IMR-90 (cell line): ENCODE results near the gene MEIS2. TPM values are rescaled to one million over a fixed set of nuclear protein-coding genes. Genes with fewer than 3 reads are reported as not detected.

Experiments used
- ATAC-seq: fragments of 200-7000 bp; cut with Tn5 transposase; 2 replicates; pipeline ENCODE4 v1.9.1; 2020; ENCODE audit warnings: low read depth, mild to moderate bottlenecking, moderate library complexity
- BruUV-seq: library from RNA; stranded (reverse); fragments of 400-500 nt; replicated peaks from 2 replicates; lab custom pipeline; 2021; lab: Mats Ljungman, UMichigan
- CTCF ChIA-PET: fragments of 300-600 bp; formaldehyde crosslinking; extraction: SDS; loops from one replicate; lab custom pipeline; 2021; ENCODE audit warnings: antibody characterized with exemption; lab: Yijun Ruan, JAX
- POLR2A ChIA-PET: fragments of 300-600 bp; sonication (Branson Sonifier 250); formaldehyde crosslinking; loops from one replicate; lab custom pipeline; 2022; ENCODE audit warnings: antibody characterized with exemption; ENCODE audit not compliant: unreplicated experiment; lab: Charles Lee
- DNase-seq: peaks from one replicate; pipeline ENCODE4 v3.0.0; 2013
- H2AFZ ChIP-seq: replicated peaks from 2 replicates; pipeline ENCODE3; 2013; ENCODE audit warnings: low read length, mild to moderate bottlenecking; ENCODE audit not compliant: poor library complexity
- H2AK5ac ChIP-seq: 2 replicates; pipeline ENCODE4 v1.6.1; 2013; ENCODE audit warnings: low read depth, low read length, inconsistent platforms
- H2AK9ac ChIP-seq: replicated peaks from 2 replicates; pipeline ENCODE3; 2013; ENCODE audit warnings: mild to moderate bottlenecking, low read depth, low read length, moderate library complexity; ENCODE audit not compliant: poor library complexity
- H2BK120ac ChIP-seq: 2 replicates; pipeline ENCODE4 v1.6.1; 2013; ENCODE audit warnings: low read depth, low read length, inconsistent platforms
- H2BK15ac ChIP-seq: 3 replicates; pipeline ENCODE4 v1.6.1; 2013; ENCODE audit warnings: low read depth, low read length, inconsistent platforms
- H2BK20ac ChIP-seq: 2 replicates; pipeline ENCODE4 v1.6.1; 2013; ENCODE audit warnings: low read depth, mild to moderate bottlenecking, inconsistent platforms, low read length, moderate library complexity
- H2BK5ac ChIP-seq: 2 replicates; pipeline ENCODE4 v1.6.1; 2013; ENCODE audit warnings: mild to moderate bottlenecking, low read depth, low read length, inconsistent platforms; ENCODE audit not compliant: poor library complexity, severe bottlenecking
- H3K14ac ChIP-seq: replicated peaks from 2 replicates; pipeline ENCODE4 v1.6.1; 2013; ENCODE audit warnings: low read depth, low read length, inconsistent platforms
- H3K18ac ChIP-seq: 2 replicates; pipeline ENCODE4 v1.6.1; 2013; ENCODE audit warnings: low read depth, low read length, control low read depth
- H3K23ac ChIP-seq: 2 replicates; pipeline ENCODE4 v1.6.1; 2013; ENCODE audit warnings: low read depth, low read length, inconsistent platforms
- H3K27ac ChIP-seq: 2 replicates; pipeline ENCODE4 v1.5.1; 2013; ENCODE audit warnings: mild to moderate bottlenecking, control low read depth, low read length; ENCODE audit not compliant: insufficient read depth
- H3K27me3 ChIP-seq: 2 replicates; pipeline ENCODE4 v1.6.1; 2013; ENCODE audit warnings: low read length; ENCODE audit not compliant: control insufficient read depth, insufficient read depth
- H3K36me3 ChIP-seq: 2 replicates; pipeline ENCODE4 v1.6.1; 2013; ENCODE audit warnings: low read length, mixed read lengths; ENCODE audit not compliant: control insufficient read depth, insufficient read depth
- H3K4ac ChIP-seq: 2 replicates; pipeline ENCODE4 v1.6.1; 2013; ENCODE audit warnings: low read depth, low read length, inconsistent platforms
- H3K4me1 ChIP-seq: 2 replicates; pipeline ENCODE4 v1.6.1; 2013; ENCODE audit warnings: low read length, mixed read lengths; ENCODE audit not compliant: control insufficient read depth, insufficient read depth
- H3K4me2 ChIP-seq: 2 replicates; pipeline ENCODE4 v1.6.1; 2013; ENCODE audit warnings: low read depth, mild to moderate bottlenecking, control low read depth, low read length, moderate library complexity
- H3K4me3 ChIP-seq: 2 replicates; pipeline ENCODE4 v1.5.1; 2013; ENCODE audit warnings: low read depth, mild to moderate bottlenecking, control low read depth, low read length, moderate library complexity; ENCODE audit not compliant: insufficient read depth
- H3K56ac ChIP-seq: 2 replicates; pipeline ENCODE4 v1.6.1; 2013; ENCODE audit warnings: low read length, inconsistent platforms; ENCODE audit not compliant: insufficient read depth; ENCODE audit errors: extremely low read depth
- H3K79me1 ChIP-seq, 2 experiments: 2 replicates each; pipeline ENCODE4 v1.6.1; 2013; ENCODE audit warnings: low read length in 2 of 2, inconsistent platforms in 1 of 2, low read depth in 1 of 2
- H3K9ac ChIP-seq: 2 replicates; pipeline ENCODE4 v1.6.1; 2013; ENCODE audit warnings: low read depth, low read length, control low read depth
- H3K9me1 ChIP-seq: 2 replicates; pipeline ENCODE4 v1.6.1; 2013; ENCODE audit warnings: low read length, inconsistent platforms; ENCODE audit not compliant: insufficient read depth
- H3K9me3 ChIP-seq: 2 replicates; pipeline ENCODE4 v1.6.1; 2013; ENCODE audit warnings: low read length; ENCODE audit not compliant: control insufficient read depth, insufficient read depth
- H4K20me1 ChIP-seq: 2 replicates; pipeline ENCODE4 v1.6.1; 2013; ENCODE audit warnings: low read length, inconsistent platforms; ENCODE audit not compliant: insufficient read depth
- H4K5ac ChIP-seq: 2 replicates; pipeline ENCODE4 v1.6.1; 2013; ENCODE audit warnings: mild to moderate bottlenecking, low read depth, low read length, control low read depth
- H4K8ac ChIP-seq, 2 experiments: 2 replicates each; pipeline ENCODE4 v1.6.1; 2013; ENCODE audit warnings: low read depth in 2 of 2, low read length in 2 of 2, control low read depth in 1 of 2, inconsistent platforms in 1 of 2
- H4K91ac ChIP-seq: 2 replicates; pipeline ENCODE4 v1.6.1; 2013; ENCODE audit warnings: low read depth, low read length, inconsistent platforms; ENCODE audit not compliant: insufficient read depth
- BHLHE40 ChIP-seq: fragments of 150-350 bp; IDR thresholded peaks from 2 replicates; pipeline ENCODE4 v1.6.1; 2016; ENCODE audit warnings: mild to moderate bottlenecking, low read depth, low read length
- CEBPB ChIP-seq: IDR thresholded peaks from 2 replicates; pipeline ENCODE4 v1.6.1; 2012; ENCODE audit warnings: low read depth, low read length, improper control_type of control experiment
- CHD1 ChIP-seq: IDR thresholded peaks from 2 replicates; pipeline ENCODE4 v1.6.1; 2012; ENCODE audit warnings: low read depth, low read length, improper control_type of control experiment
- MAFK ChIP-seq: IDR thresholded peaks from 2 replicates; pipeline ENCODE4 v1.6.1; 2012; ENCODE audit warnings: low read depth, low read length, improper control_type of control experiment
- MAZ ChIP-seq: IDR thresholded peaks from 2 replicates; pipeline ENCODE4 v1.6.1; 2012; ENCODE audit warnings: low read depth, mild to moderate bottlenecking, low read length, improper control_type of control experiment, moderate library complexity, borderline replicate concordance
- MXI1 ChIP-seq: IDR thresholded peaks from 2 replicates; pipeline ENCODE4 v1.6.1; 2012; ENCODE audit warnings: low read depth, mild to moderate bottlenecking, low read length, moderate library complexity, borderline replicate concordance
- NFE2L2 ChIP-seq: fragments of 150-350 bp; IDR thresholded peaks from 2 replicates; pipeline ENCODE4 v1.6.1; 2016; ENCODE audit warnings: low read depth, mild to moderate bottlenecking, low read length
- POLR2A ChIP-seq: IDR thresholded peaks from 2 replicates; pipeline ENCODE4 v1.6.1; 2012; ENCODE audit warnings: mild to moderate bottlenecking, low read depth, low read length
- RAD21 ChIP-seq: IDR thresholded peaks from 2 replicates; pipeline ENCODE4 v1.6.1; 2012; ENCODE audit warnings: low read length, improper control_type of control experiment
- RCOR1 ChIP-seq: IDR thresholded peaks from 2 replicates; pipeline ENCODE4 v1.6.1; 2012; ENCODE audit warnings: mild to moderate bottlenecking, low read length, improper control_type of control experiment; ENCODE audit not compliant: insufficient replicate concordance
- SMC3 ChIP-seq: fragments of 150-350 bp; IDR thresholded peaks from 2 replicates; pipeline ENCODE4 v1.6.1; 2016; ENCODE audit warnings: low read depth, mild to moderate bottlenecking, antibody characterized with exemption, low read length, moderate library complexity
- WGBS, 2 experiments: methylation state at CpG; one replicate each; pipeline versions ENCODE4 v1.1.5 to v1.1.7; 2013; ENCODE audit warnings: missing lambda C conversion rate in 2 of 2; ENCODE audit not compliant: insufficient read length in 1 of 2; ENCODE audit errors: extremely low coverage in 2 of 2; 5-methylcytosine and 5-hydroxymethylcytosine counted together
- dilution Hi-C: fragments of 300-500 bp; cut with HindIII; formaldehyde crosslinking; loops from one replicate; pipeline ENCODE4 v1.14.3; 2018; ENCODE audit warnings: low sequenced_read_pairs; ENCODE audit not compliant: unreplicated experiment
- in situ Hi-C: fragments of 300-500 bp; cut with MboI; formaldehyde crosslinking; loops from 3 replicates; pipeline ENCODE4 v1.14.3; 2019; ENCODE audit warnings: low sequenced_read_pairs, inconsistent platforms, mixed read lengths
- intact Hi-C: fragments of 100-400 bp; cut with micrococcal nuclease; formaldehyde crosslinking; loops from 2 replicates; pipeline ENCODE4 v1.10.0; 2022
- polyA plus RNA-seq, 3 experiments: library from polyadenylated mRNA; depleted of rRNA; stranded (reverse); fragments of >200 nt; gene quantifications; 2 replicates each; pipeline ENCODE4 v1.2.3, GENCODE V29; 2012; ENCODE audit warnings: low replicate concordance in 1 of 3
- total RNA-seq: library from RNA; depleted of rRNA; stranded (reverse); fragments of >200 nt; gene quantifications from 2 replicates; pipeline ENCODE4 v1.2.3, GENCODE V29; 2012
- TF ChIP-seq, protein P1 (sequence below): conservative IDR thresholded peaks from 2 replicates; pipeline ENCODE4 v1.5.1; 2012; ENCODE audit warnings: mild to moderate bottlenecking, low read depth, low read length, improper control_type of control experiment
- TF ChIP-seq, protein P2 (sequence below): fragments of 150-350 bp; IDR thresholded peaks from 2 replicates; pipeline ENCODE4 v1.6.1; 2016; ENCODE audit warnings: low read depth, mild to moderate bottlenecking, low read length, moderate library complexity, borderline replicate concordance
- TF ChIP-seq, protein P3 (sequence below): fragments of 150-350 bp; IDR thresholded peaks from 2 replicates; pipeline ENCODE4 v1.6.1; 2017; ENCODE audit warnings: mild to moderate bottlenecking, antibody characterized with exemption, low read length, low read depth

The MEIS2 gene
- total and polyA plus RNA-seq, 2 of the 4 experiments (the other 2 are of a cell fraction), result 70.1 to 71.3 TPM

DNA sequence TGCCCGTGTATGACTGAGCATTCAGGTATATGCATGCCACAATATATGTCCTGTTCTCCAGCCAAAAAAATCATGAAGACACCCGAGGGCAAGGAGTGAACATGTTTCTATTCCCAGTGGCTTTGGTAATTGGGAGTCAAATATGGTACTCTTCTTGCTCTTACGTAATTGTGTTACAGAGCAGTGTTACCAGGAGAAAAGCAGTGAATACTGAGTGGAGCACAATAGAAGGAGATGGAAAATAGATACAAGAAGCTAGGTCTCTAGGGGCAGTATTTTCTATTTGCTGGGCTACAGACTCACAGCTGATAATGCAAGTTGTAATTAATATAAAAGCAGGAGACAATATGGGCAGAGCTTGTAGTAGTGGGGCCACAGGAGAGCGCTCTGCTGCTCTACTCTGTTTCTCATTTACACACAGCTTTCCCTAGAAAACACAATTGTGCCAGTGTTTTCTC lies 13.2 kb downstream of the MEIS2 start:
- ChIA-PET POLR2A (no interaction called here), CTCF (interaction anchor here (1.0 kb wide), 1 partner anchor 1577 kb away, joined by 3 read pairs; no protein-coding TSS in a partner anchor)
- H4K8ac ChIP-seq, result no peak overlapping the region
- WGBS, 2 experiments, result 100% methylated on average over 1 of the region's 4 CpGs; no CpG with 5 or more reads in 1 of the 2 experiments
- peaks cover 28% of the 10 kb centered on the region for H3K36me3 ChIP-seq
- no peak overlapping the region for H3K4me3 ChIP-seq
- H3K79me1 ChIP-seq, result peaks cover 22 to 52% of the 10 kb centered on the region in 2 experiments
- intact Hi-C loops, result no loop called here
- H2BK120ac ChIP-seq, result no peak overlapping the region
- H3K9ac ChIP-seq, result no peak overlapping the region
- ATAC-seq (no peak), DNase-seq (no peak)
- H2AFZ ChIP-seq, result no peak overlapping the region
- no peak overlapping the region for H3K4me2 ChIP-seq
- dilution Hi-C loops, result no loop called here
- BruUV-seq, result no TSS peak
- no peak overlapping the region for H2AK5ac ChIP-seq
- in situ Hi-C loops, result no loop called here
- H4K5ac ChIP-seq, result no peak overlapping the region
- no peaks in the 10 kb centered on the region for H3K9me3 ChIP-seq
- H3K14ac ChIP-seq, result no peak overlapping the region
- H3K56ac ChIP-seq, result no peak overlapping the region
- no peak overlapping the region for H4K91ac ChIP-seq
- no peak overlapping the region for H3K18ac ChIP-seq
- no peak overlapping the region for H2BK5ac ChIP-seq
- H2AK9ac ChIP-seq, result no peak overlapping the region
- H3K9me1 ChIP-seq, result peaks cover 4% of the 10 kb centered on the region; the same call in 1 of the 2 replicates
- H3K27me3 ChIP-seq, result no peaks in the 10 kb centered on the region
- H3K23ac ChIP-seq, result no peak overlapping the region
- H2BK15ac ChIP-seq, result no peak overlapping the region
- H3K4ac ChIP-seq, result no peak overlapping the region
- peaks cover 14% of the 10 kb centered on the region; the same call in 1 of the 2 replicates for H4K20me1 ChIP-seq
- H2BK20ac ChIP-seq, result no peak overlapping the region
- H3K27ac ChIP-seq, result no peak overlapping the region
- no peak for TF ChIP-seq MAFK
- TF ChIP-seq POLR2A, result no peak
- no peak for TF ChIP-seq RCOR1
- TF ChIP-seq, protein P1, sequence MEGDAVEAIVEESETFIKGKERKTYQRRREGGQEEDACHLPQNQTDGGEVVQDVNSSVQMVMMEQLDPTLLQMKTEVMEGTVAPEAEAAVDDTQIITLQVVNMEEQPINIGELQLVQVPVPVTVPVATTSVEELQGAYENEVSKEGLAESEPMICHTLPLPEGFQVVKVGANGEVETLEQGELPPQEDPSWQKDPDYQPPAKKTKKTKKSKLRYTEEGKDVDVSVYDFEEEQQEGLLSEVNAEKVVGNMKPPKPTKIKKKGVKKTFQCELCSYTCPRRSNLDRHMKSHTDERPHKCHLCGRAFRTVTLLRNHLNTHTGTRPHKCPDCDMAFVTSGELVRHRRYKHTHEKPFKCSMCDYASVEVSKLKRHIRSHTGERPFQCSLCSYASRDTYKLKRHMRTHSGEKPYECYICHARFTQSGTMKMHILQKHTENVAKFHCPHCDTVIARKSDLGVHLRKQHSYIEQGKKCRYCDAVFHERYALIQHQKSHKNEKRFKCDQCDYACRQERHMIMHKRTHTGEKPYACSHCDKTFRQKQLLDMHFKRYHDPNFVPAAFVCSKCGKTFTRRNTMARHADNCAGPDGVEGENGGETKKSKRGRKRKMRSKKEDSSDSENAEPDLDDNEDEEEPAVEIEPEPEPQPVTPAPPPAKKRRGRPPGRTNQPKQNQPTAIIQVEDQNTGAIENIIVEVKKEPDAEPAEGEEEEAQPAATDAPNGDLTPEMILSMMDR, result no peak
- no peak for TF ChIP-seq RAD21
- no peak for TF ChIP-seq CHD1
- TF ChIP-seq BHLHE40, result no peak
- no peak for TF ChIP-seq MXI1
- no peak for TF ChIP-seq CEBPB
- TF ChIP-seq, protein P2, sequence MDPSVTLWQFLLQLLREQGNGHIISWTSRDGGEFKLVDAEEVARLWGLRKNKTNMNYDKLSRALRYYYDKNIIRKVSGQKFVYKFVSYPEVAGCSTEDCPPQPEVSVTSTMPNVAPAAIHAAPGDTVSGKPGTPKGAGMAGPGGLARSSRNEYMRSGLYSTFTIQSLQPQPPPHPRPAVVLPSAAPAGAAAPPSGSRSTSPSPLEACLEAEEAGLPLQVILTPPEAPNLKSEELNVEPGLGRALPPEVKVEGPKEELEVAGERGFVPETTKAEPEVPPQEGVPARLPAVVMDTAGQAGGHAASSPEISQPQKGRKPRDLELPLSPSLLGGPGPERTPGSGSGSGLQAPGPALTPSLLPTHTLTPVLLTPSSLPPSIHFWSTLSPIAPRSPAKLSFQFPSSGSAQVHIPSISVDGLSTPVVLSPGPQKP, result no peak
- no peak for TF ChIP-seq MAZ
- TF ChIP-seq, protein P3, sequence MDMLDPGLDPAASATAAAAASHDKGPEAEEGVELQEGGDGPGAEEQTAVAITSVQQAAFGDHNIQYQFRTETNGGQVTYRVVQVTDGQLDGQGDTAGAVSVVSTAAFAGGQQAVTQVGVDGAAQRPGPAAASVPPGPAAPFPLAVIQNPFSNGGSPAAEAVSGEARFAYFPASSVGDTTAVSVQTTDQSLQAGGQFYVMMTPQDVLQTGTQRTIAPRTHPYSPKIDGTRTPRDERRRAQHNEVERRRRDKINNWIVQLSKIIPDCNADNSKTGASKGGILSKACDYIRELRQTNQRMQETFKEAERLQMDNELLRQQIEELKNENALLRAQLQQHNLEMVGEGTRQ, result no peak
- TF ChIP-seq NFE2L2, result no peak
- no peak for TF ChIP-seq SMC3
- H3K4me1 ChIP-seq, result peaks cover 6% of the 10 kb centered on the region
